CD4-positive, alpha-beta T cell treated with Interferon alpha-2 for 1 hour (primary cell): ENCODE data around the gene LSP1.
"Not testable (repeated sequence)": the region's sequence is repeated elsewhere in the genome, so short reads cannot be mapped to it uniquely, and the experiment has no call there.

Experiments used
- DNase-seq, 2 donors: peaks; one replicate each; pipeline ENCODE4 v3.0.0-alpha.2; 2020 to 2022

LSP1 gene

GRCh38 chr11:1852877-1853276, at the start of gene LSP1:
LSP1 (plus strand) TSS chr11:1853084; CDS start chr11:1853145, 61 bp downstream.
- DNase-seq = peak; percentile 86 to 88

GRCh38 chr11:1803246-1803645, 49.6 kb upstream of the LSP1 start:
- DNase-seq = no peak

DNA sequence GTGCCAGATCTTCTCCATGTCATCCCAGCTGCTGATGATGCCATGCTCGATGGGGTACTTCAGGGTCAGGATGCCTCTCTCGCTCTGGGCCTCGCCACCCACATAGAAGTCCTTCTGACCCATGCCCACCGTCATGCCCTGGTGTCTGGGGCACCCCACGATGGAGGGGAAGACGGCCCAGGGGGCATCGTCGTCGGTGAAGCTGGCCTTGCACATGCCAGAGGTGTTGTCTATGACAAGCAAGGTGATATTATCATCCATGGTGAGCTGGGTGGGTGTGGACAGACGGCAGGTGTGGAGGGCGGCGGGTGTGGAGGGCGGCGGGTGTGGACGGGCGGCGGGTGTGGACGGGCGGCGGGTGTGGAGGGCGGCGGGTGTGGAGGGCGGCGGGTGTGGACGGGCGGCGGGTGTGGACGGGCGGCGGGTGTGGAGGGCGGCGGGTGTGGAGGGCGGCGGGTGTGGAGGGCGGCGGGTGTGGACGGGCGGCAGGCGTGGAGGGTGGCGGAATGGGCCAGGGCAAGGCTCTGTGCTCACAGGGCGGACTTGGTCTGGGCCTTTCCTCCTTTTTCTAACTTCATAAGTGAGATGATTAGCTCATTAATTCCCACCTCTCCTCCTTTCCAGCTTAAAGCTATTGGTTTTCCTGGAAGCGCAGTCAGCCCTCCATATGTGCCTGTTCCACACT, 48.9 kb upstream of the LSP1 start:
- not testable (repeated sequence) for DNase-seq

DNA sequence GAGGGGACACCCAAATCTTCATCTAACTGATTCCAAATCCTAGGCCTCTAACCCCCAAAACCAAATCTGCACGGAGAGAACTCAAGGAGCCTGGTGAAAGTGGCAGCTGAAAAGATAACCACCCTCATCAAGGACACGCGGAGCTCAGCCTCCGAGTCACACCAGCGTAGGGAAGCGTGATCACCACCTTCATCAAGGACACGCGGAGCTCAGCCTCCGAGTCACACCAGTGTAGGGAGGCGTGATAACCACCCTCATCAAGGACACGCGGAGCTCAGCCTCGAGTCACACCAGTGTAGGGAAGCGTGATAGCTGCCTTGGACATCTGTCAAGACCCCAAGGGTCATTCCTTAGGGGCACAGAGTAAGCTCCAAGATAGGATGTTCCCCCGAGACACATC, 47.4 kb upstream of the LSP1 start:
- DNase-seq = no peak

DNA sequence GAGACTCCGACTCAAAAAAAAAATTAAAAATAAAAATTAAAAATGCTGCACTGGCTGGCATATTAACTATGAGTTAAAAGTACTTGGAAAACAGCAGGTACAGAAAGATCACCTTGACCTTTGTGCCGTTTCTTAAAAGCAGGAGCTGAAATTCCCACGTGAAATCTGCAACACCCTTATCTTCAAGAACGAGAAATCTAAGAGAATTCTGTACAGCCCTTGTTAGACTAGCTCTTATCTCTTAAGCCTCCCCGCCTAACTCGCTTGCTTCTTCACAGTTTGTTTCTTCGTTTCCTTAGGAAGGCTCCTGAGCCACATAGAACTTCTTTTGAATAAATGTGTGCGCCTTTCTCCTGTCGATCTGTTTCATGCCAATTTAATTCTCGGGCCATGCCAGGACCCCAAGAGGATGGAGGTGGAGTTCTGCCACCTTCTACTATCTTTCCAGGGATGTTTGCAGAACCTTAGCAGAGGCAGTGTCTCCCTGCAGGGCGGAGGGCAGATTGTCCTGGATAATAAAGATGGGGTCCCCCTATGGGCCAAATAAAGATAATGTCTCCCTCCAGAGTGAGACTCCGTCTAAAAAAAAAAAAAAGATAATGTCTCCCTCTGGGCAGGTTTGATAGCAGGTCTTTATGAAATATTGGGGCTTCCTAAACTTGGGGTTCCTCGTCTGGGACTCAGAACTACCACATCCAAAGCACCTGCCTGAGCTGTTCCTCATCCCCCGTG, 45.5 kb upstream of the LSP1 start:
- no peak for DNase-seq

GRCh38 chr11:1810761-1811160, 42.1 kb upstream of the LSP1 start:
- DNase-seq = peak in 1 of 2 donors; percentile 27

DNA sequence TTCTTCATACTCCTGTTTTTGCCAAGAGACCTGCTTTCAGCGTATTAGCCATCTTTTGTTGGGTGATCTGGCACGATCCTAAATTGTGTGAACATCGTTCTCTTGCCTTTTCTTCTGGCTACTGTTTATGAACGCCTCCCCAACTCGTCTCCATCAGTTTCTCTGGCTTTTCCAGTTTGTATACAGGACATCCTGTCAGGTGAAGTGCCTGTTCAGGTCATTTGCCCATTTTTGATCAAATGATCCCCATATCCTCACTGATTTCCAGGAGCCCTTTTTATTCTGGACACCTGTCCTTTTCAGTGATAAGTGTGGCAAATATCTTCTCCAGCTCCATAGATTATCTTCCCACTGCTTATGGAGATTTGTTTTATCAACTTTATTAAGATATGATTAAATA, 40.6 kb upstream of the LSP1 start:
- no peak for DNase-seq

GRCh38 chr11:1812801-1813200, 40.1 kb upstream of the LSP1 start:
- DNase-seq = no peak

GRCh38 chr11:1813356-1813755, 39.5 kb upstream of the LSP1 start:
- not testable (repeated sequence) for DNase-seq

- no peak for DNase-seq
Observed at GRCh38 chr11:1814691-1815090, 38.2 kb upstream of the LSP1 start.

DNA sequence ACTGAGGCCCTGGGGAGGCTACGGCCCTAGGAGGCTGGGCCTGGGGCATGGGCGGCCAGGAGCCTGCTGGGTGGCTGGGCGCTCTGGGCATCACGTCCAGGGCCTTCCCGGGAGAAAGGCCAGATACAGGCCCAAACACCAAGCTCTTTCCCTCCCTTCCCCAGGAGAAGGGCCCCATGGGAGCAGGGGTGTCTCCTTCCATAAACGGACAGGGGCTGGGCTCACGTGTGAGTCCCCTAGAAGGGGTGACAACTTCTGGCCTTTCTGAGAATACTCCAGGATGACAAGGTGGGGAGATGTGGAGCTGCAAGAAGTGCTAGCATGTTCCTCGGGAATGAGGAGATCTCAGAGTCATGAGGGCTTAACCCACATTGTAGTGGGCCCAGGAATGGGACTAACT, 37.6 kb upstream of the LSP1 start:
- no peak for DNase-seq

DNA sequence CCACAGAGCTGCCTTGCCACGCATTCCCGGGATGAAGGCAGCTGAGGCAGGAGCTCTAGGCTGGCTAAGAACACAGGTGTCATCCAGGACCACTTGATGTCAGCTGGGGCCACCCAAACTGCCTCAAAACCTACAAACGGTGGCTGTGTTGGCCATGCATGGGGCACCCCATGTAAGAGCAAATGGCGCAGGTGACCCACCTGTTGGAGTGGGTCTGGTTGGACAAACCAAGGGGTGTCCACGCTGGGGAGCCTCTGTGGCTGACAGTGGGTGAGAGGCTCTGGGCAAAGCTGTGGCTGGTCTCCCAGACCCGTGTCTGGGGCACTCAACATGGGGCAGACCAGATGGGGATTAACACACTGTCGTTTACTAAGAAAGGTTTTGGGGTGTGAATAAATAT, 37.1 kb upstream of the LSP1 start:
- no peak for DNase-seq

- no peak for DNase-seq
Observed at GRCh38 chr11:1817000-1817399, 35.9 kb upstream of the LSP1 start.

DNA sequence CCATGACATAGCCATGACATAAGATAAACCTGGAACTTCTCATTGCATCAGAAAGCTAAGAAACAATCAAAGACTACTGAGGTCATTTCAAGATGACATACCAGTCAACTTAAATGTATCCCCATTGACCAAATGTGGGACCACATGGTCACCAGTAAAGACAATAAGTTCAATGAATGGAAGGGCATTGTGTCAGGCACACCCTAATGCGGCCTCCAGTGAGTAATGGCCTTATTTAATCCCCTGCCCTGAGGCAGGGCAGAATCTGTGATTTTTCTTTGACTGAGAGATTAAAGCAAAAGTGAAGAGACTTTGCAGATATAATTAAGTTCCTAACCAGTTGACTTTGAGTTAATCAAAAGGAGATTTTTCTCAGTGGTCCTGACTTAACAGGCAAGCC, 35.4 kb upstream of the LSP1 start:
- no peak for DNase-seq

- no peak for DNase-seq
Observed at GRCh38 chr11:1819074-1819473, 33.8 kb upstream of the LSP1 start.

DNA sequence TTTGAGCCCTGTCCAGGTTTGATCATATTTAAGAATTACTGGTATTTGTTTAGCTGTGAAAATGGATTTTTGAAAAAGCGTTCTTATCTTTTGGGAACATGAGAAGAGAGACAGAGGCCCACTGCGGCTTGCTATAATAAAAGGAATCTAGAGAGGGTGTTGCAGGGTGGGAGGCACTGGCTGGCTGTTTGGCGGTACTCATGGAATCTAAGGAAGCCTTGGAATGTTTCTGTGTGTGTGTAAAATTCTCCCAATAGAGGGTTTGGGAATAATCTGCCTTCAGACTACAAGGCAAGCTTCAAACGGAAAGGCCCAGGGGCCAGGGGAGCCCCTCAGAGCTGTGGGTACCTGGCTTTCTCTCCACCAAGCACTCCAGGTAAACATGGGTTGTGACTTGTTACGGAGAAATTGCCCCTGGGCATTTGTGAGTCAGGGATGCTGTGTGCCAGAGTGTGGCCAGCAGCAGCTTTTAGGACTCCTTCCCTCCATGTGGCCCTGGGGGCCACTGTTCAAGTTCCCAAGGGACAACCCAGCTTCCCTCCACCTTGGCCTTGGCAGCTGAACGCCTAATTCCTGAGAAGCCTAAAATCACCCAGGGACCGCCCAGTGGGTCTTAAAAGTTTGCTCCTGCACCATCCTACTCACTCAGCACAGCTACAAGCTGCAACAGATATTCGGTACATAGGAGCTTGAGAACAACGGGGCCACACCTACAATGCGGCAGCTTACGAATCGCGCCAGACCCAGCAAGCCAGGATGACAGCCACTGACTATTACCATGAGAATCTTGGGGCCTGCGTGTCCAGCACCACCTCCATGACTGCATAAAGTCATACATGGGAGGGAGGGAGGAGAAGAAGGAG, 32.2 kb upstream of the LSP1 start:
- no peak for DNase-seq

GRCh38 chr11:1821562-1821961, 31.3 kb upstream of the LSP1 start:
- no peak for DNase-seq

- no peak for DNase-seq
Observed at GRCh38 chr11:1822648-1823375, 30.1 kb upstream of the LSP1 start.

DNA sequence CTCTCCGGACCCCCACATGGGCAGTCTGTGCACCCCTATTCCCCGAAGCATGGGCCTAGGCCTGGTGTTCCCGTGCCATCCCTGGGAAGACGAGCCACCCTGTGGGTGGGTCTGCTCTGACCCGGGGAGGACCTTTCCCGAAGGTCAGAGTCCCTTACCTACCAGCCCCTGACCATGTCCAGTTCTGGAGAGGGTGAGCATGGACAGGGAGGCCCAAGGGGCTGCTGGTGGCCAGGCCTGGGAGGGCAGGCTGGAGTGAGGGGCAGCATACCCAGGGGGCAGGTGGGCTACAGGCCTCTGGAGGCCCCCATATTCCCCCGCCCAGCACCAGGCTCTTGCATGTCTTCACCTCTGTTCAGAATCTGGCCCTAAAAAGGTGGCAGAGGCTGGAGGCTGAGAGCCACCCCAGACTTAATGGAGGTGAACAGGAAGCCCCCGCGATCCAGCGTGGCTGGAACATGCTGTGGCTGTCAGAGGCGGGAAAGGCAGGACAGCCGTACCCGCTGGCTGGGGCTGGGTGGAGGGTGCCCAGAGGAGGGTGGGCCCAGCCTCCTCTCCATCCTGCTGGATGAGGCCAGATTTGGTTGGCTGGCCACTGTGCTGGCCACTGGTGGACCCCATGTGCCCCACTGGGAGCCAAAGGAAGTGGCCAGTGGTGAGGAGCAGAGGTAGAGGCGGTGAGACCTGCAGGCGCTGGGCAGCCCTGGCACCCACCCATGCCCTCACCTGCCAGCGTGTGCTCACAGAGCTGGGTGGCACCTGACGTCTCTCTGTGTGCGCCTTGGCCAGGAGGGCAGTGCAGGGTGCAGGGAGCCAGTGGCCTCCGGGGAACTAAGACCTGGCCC, 29.3 kb upstream of the LSP1 start:
- no peak for DNase-seq

- no peak for DNase-seq
Observed at GRCh38 chr11:1824221-1825038, 28.5 kb upstream of the LSP1 start.
